SK-N-SH (cell line): ENCODE data around the gene PRKCA. TPM values are rescaled to one million over a fixed set of nuclear protein-coding genes. Genes with fewer than 3 reads are reported as not detected.

ENCODE experiments used
- CTCF ChIA-PET: fragments of 300-600, 350-600 bp; formaldehyde crosslinking; extraction: SDS; loops from one replicate; lab custom pipeline; 2021; lab: Yijun Ruan, JAX
- POLR2A ChIA-PET: fragments of 350-600 bp; sonication (Branson Sonifier 250); formaldehyde crosslinking; extraction: SDS; loops from one replicate; lab custom pipeline; 2020; ENCODE audit warnings: antibody characterized with exemption, inconsistent platforms; lab: Yijun Ruan, JAX
- DNase-seq: peaks from one replicate; pipeline ENCODE4 v3.0.0; 2012
- H2AFZ ChIP-seq: fragments of 200-600 bp; sonication (generic); 2 replicates; pipeline ENCODE4 v1.8.1; 2016; ENCODE audit warnings: antibody characterized with exemption, mild to moderate bottlenecking, low read depth
- H3F3A ChIP-seq: fragments of 200-600 bp; sonication (generic); replicated peaks from 2 replicates; pipeline ENCODE3; 2016; ENCODE audit warnings: antibody characterized with exemption, mild to moderate bottlenecking; ENCODE audit not compliant: insufficient read depth
- H3K27ac ChIP-seq, 2 experiments: fragments of 200-500 bp in 1 of 2; fragments of 200-600 bp in 1 of 2; sonication (Bioruptor generic) in 1 of 2; sonication (generic), shearing (Covaris generic) in 1 of 2; 2 replicates each; pipeline versions ENCODE4 v1.5.1 to v1.6.1; 2014 to 2016; ENCODE audit warnings: low read depth in 2 of 2, inconsistent platforms in 1 of 2, low read length in 1 of 2, mild to moderate bottlenecking in 1 of 2, mixed read lengths in 1 of 2
- H3K27me3 ChIP-seq: fragments of 200-600 bp; sonication (generic), shearing (Covaris generic); 2 replicates; pipeline ENCODE4 v1.6.1; 2016; ENCODE audit warnings: mixed run types; ENCODE audit not compliant: insufficient read depth
- H3K36me3 ChIP-seq, 2 experiments: fragments of 200-500 bp in 1 of 2; fragments of 200-600 bp in 1 of 2; sonication (Bioruptor generic) in 1 of 2; sonication (generic) in 1 of 2; replicated peaks in 1 of 2; 2 replicates each; pipeline versions ENCODE3 to v1.5.1; 2014 to 2016; ENCODE audit warnings: low read length in 1 of 2, mild to moderate bottlenecking in 1 of 2; ENCODE audit not compliant: insufficient read depth in 2 of 2, control insufficient read depth in 1 of 2
- H3K4me1 ChIP-seq, 2 experiments: fragments of 200-500 bp in 1 of 2; fragments of 200-600 bp in 1 of 2; sonication (Bioruptor generic) in 1 of 2; sonication (generic), shearing (Covaris generic) in 1 of 2; 2 replicates each; pipeline versions ENCODE4 v1.5.1 to v1.6.1; 2014 to 2016; ENCODE audit warnings: low read depth in 1 of 2, low read length in 1 of 2, mixed run types in 1 of 2; ENCODE audit not compliant: insufficient read depth in 2 of 2, control insufficient read depth in 1 of 2
- H3K4me2 ChIP-seq: fragments of 200-600 bp; sonication (generic), shearing (Covaris generic); 2 replicates; pipeline ENCODE4 v1.6.1; 2017; ENCODE audit warnings: mixed run types
- H3K4me3 ChIP-seq, 2 experiments: fragments of 200-500 bp in 1 of 2; fragments of 200-600 bp in 1 of 2; sonication (Bioruptor generic) in 1 of 2; sonication (generic), shearing (Covaris generic) in 1 of 2; 2 replicates each; pipeline versions ENCODE4 v1.5.1 to v1.8.1; 2014 to 2016; ENCODE audit warnings: low read depth in 2 of 2, inconsistent platforms in 1 of 2, low read length in 1 of 2, mild to moderate bottlenecking in 1 of 2, mixed read lengths in 1 of 2, moderate library complexity in 1 of 2
- H3K79me2 ChIP-seq: fragments of 200-600 bp; sonication (generic); 2 replicates; pipeline ENCODE4 v1.8.1; 2017; ENCODE audit warnings: mild to moderate bottlenecking; ENCODE audit not compliant: insufficient read depth
- H3K9ac ChIP-seq: fragments of 200-600 bp; sonication (generic); 2 replicates; pipeline ENCODE4 v1.6.1; 2017; ENCODE audit warnings: mixed run types
- H3K9me2 ChIP-seq: fragments of 200-600 bp; sonication (generic); 2 replicates; pipeline ENCODE4 v1.6.1; 2017; ENCODE audit warnings: mixed run types
- H3K9me3 ChIP-seq: fragments of 200-600 bp; sonication (generic); 2 replicates; pipeline ENCODE4 v1.6.1; 2017; ENCODE audit warnings: mixed run types, mild to moderate bottlenecking, moderate library complexity
- H4K20me1 ChIP-seq: fragments of 200-600 bp; sonication (generic); 2 replicates; pipeline ENCODE4 v1.6.1; 2017; ENCODE audit warnings: mild to moderate bottlenecking, mixed run types; ENCODE audit not compliant: insufficient read depth
- CHD2 ChIP-seq: fragments of 150-350 bp; IDR thresholded peaks from 2 replicates; pipeline ENCODE4 v1.6.1; 2018; ENCODE audit warnings: low read length; ENCODE audit not compliant: partially characterized antibody
- CTCF ChIP-seq: fragments of 200-600 bp; sonication (generic); IDR thresholded peaks from 2 replicates; pipeline ENCODE4 v1.6.1; 2017; ENCODE audit warnings: antibody characterized with exemption, mild to moderate bottlenecking, moderate library complexity
- FOSL2 ChIP-seq: IDR thresholded peaks from 2 replicates; pipeline ENCODE4 v1.4.0; 2012; ENCODE audit warnings: low read depth, mild to moderate bottlenecking, moderate library complexity, borderline replicate concordance
- FOXJ3 ChIP-seq: sonication (generic); formaldehyde crosslinking; IDR thresholded peaks from 2 replicates; pipeline ENCODE4 v1.5.1; 2020; ENCODE audit warnings: mild to moderate bottlenecking, missing genetic modification reagents
- FOXM1 ChIP-seq: IDR thresholded peaks from 2 replicates; pipeline ENCODE4 v1.4.0; 2012; ENCODE audit warnings: low read depth, mild to moderate bottlenecking
- GABPA ChIP-seq: IDR thresholded peaks from 2 replicates; pipeline ENCODE4 v1.4.0; 2012; ENCODE audit warnings: low read depth, mild to moderate bottlenecking
- JUND ChIP-seq: IDR thresholded peaks from 2 replicates; pipeline ENCODE4 v1.4.0; 2012
- MEF2A ChIP-seq: IDR thresholded peaks from 2 replicates; pipeline ENCODE4 v1.4.0; 2012; ENCODE audit warnings: low read depth, borderline replicate concordance
- MXI1 ChIP-seq: IDR thresholded peaks from 2 replicates; pipeline ENCODE4 v1.6.1; 2012; ENCODE audit warnings: mild to moderate bottlenecking, low read depth, low read length, improper control_type of control experiment
- NFIC ChIP-seq: IDR thresholded peaks from 2 replicates; pipeline ENCODE4 v1.4.0; 2012; ENCODE audit warnings: borderline replicate concordance
- NRF1 ChIP-seq: IDR thresholded peaks from 2 replicates; pipeline ENCODE4 v1.6.1; 2012; ENCODE audit warnings: low read depth, mild to moderate bottlenecking, low read length
- PBX3 ChIP-seq: IDR thresholded peaks from 2 replicates; pipeline ENCODE4; 2012
- RAD21 ChIP-seq: IDR thresholded peaks from 2 replicates; pipeline ENCODE4 v1.6.1; 2012; ENCODE audit warnings: mild to moderate bottlenecking, low read length
- RCOR1 ChIP-seq: fragments of 150-350 bp; IDR thresholded peaks from 2 replicates; pipeline ENCODE4 v1.6.1; 2017; ENCODE audit warnings: antibody characterized with exemption, low read length
- REST ChIP-seq: IDR thresholded peaks from 2 replicates; pipeline ENCODE4 v1.6.1; 2012; ENCODE audit warnings: mild to moderate bottlenecking, low read depth, low read length, moderate library complexity
- RFX5 ChIP-seq: IDR thresholded peaks from 2 replicates; pipeline ENCODE4 v1.6.1; 2012; ENCODE audit warnings: mild to moderate bottlenecking, improper control_type of control experiment, low read length
- TEAD4 ChIP-seq: IDR thresholded peaks from 2 replicates; pipeline ENCODE4 v1.4.0; 2012; ENCODE audit warnings: mild to moderate bottlenecking, borderline replicate concordance; ENCODE audit not compliant: insufficient read depth
- USF1 ChIP-seq: IDR thresholded peaks from 2 replicates; pipeline ENCODE4 v1.4.0; 2012; ENCODE audit warnings: low read depth, borderline replicate concordance
- WGBS: methylation state at CpG from one replicate; pipeline ENCODE4 v1.1.6; 2017; ENCODE audit warnings: low lambda C conversion rate; 5-methylcytosine and 5-hydroxymethylcytosine counted together
- polyA plus RNA-seq, 3 experiments: library from polyadenylated mRNA; depleted of rRNA; stranded (reverse); fragments of >200 nt; gene quantifications; 2 replicates each; pipeline ENCODE4 v1.2.3, GENCODE V29; 2012

PRKCA gene
- polyA plus RNA-seq, 1 of the 3 experiments (the other 2 are of a cell fraction) = 108 TPM

- no peak for TF ChIP-seq PBX3
- no peak for TF ChIP-seq RFX5
- no peak for TF ChIP-seq JUND
- TF ChIP-seq MEF2A = no peak
Observed at GRCh38 chr17:66750116-66750515, 447.7 kb downstream of the PRKCA start (continued).

GRCh38 chr17:66750781-66751543, 448.5 kb downstream of the PRKCA start:
- CTCF ChIA-PET = interaction anchor here (0.5 to 2.9 kb wide), 3 partner anchors 22 to 188 kb away, joined by 3 to 17 read pairs (median 4); no protein-coding TSS in a partner anchor
- no peak for DNase-seq
- no peak overlapping the region for H3K9ac ChIP-seq
- H3F3A ChIP-seq = no peaks in the 10 kb centered on the region
- POLR2A ChIA-PET = no interaction called here
- peaks cover 58 to 75% of the 10 kb centered on the region in 2 experiments for H3K36me3 ChIP-seq
- TF ChIP-seq CHD2 (no peak), GABPA (no peak), RFX5 (no peak), REST (no peak), RAD21 (no peak), USF1 (no peak), TEAD4 (no peak), JUND (no peak), RCOR1 (no peak), CTCF (no peak), PBX3 (no peak), FOXJ3 (CRISPR knock-in tag) (no peak), NRF1 (no peak), NFIC (no peak), FOXM1 (no peak), FOSL2 (no peak), MXI1 (no peak)
- no peaks in the 10 kb centered on the region for H3K9me3 ChIP-seq
- no peak overlapping the region for H3K27ac ChIP-seq
- no peak overlapping the region for H2AFZ ChIP-seq
- H3K27me3 ChIP-seq = no peaks in the 10 kb centered on the region
- no peak overlapping the region for H3K4me2 ChIP-seq
- H3K9me2 ChIP-seq = no peaks in the 10 kb centered on the region
- WGBS = 93% methylated on average over 11 of the region's 11 CpGs
- no peaks in the 10 kb centered on the region; the same call in 1 of the 2 replicates for H4K20me1 ChIP-seq
- no peak overlapping the region for H3K4me3 ChIP-seq
- H3K4me1 ChIP-seq = peaks cover 0 to 5% of the 10 kb centered on the region in 2 experiments; a peak in 1 of 4 replicates
- H3K79me2 ChIP-seq = no peaks in the 10 kb centered on the region
